NB4 (cell line): ENCODE data around the gene CAMK2D.

ENCODE experiments used
- MYC ChIP-seq: IDR thresholded peaks from 2 replicates; pipeline ENCODE4 v1.6.1; 2011; ENCODE audit warnings: low read depth, low read length
- POLR2A ChIP-seq: IDR thresholded peaks from 2 replicates; pipeline ENCODE4 v1.6.1; 2011; ENCODE audit warnings: mild to moderate bottlenecking; ENCODE audit not compliant: insufficient read length; ENCODE audit errors: extremely low read depth
- TF ChIP-seq, protein P1 (sequence below): IDR thresholded peaks from one replicate; pipeline ENCODE4 v1.5.1; 2012; ENCODE audit warnings: low read depth, low read length
- TF ChIP-seq, protein P2 (sequence below): IDR thresholded peaks from 2 replicates; pipeline ENCODE4 v1.6.1; 2011; ENCODE audit warnings: low read depth, low read length

DNA sequence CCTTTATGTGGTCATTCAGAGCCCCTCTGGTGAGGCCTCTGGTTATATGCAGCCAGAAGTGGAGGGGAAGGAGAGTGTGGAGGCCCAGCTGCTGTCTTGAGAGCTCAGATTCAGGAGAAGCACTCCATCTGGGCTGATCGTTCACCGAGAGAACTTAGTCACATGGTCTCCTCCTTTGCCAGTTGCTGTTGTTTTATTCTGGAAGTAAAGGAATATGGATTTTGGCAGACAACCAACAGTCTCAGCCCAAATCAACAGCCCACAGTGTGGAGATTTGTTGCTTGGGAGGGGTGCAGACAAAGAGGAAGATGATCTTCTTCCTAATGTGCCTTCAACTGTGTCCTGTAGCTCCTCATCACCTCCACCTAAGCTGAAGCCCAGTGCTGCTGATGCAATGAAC is 356.7 kb downstream of the CAMK2D start:
- no peak for TF ChIP-seq MYC
- TF ChIP-seq, protein P1, sequence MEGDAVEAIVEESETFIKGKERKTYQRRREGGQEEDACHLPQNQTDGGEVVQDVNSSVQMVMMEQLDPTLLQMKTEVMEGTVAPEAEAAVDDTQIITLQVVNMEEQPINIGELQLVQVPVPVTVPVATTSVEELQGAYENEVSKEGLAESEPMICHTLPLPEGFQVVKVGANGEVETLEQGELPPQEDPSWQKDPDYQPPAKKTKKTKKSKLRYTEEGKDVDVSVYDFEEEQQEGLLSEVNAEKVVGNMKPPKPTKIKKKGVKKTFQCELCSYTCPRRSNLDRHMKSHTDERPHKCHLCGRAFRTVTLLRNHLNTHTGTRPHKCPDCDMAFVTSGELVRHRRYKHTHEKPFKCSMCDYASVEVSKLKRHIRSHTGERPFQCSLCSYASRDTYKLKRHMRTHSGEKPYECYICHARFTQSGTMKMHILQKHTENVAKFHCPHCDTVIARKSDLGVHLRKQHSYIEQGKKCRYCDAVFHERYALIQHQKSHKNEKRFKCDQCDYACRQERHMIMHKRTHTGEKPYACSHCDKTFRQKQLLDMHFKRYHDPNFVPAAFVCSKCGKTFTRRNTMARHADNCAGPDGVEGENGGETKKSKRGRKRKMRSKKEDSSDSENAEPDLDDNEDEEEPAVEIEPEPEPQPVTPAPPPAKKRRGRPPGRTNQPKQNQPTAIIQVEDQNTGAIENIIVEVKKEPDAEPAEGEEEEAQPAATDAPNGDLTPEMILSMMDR: no peak
- no peak for TF ChIP-seq POLR2A
- TF ChIP-seq, protein P2, sequence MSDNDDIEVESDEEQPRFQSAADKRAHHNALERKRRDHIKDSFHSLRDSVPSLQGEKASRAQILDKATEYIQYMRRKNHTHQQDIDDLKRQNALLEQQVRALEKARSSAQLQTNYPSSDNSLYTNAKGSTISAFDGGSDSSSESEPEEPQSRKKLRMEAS: no peak
